ENCODE results near the gene PPP3CA.

The PPP3CA gene

DNA sequence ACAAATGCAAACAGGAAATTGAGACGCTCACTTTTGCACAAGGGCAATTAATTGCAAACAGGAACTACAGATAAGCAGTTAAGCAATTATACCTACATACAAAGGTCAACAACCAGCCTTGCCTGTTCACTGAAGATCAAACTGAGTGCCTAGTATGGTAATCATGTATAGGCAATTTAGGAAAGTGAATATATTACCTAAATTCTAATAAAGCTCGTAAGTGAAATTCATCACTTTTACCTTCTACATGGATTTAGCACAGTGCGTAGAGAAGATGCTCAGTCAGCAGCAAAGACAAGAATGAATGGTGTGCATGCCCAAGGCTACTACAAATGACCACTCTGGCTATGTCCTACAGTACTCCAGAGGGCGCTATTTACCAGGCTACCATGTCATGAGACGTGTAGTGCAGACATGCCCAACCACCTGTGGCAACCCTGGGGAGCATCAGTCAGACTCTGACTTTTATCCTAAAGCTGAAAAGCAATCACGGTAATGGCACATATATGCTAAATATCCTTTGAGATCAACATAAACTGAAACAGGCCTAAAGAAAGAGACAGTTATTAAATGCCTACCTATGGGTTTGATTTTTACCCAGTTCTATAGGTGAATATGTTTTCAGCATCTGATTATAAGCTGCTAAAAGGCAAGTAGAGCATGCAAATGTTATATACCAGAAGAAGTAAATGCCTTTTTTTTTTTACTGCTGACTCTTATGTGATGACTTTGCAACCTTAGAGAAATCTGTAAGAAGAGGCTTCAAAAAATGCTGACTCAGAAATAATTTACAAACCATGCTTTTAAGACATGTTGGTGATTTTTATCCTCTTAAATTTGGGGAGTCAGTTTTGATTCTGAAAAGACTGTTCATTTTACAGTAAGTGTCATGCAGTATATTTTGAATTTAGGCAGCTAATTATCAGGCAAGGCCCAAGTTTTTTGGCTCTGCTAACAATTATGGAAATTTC, 178.0 kb downstream of the PPP3CA start:
- peak; percentile 88 for DNase-seq

DNA sequence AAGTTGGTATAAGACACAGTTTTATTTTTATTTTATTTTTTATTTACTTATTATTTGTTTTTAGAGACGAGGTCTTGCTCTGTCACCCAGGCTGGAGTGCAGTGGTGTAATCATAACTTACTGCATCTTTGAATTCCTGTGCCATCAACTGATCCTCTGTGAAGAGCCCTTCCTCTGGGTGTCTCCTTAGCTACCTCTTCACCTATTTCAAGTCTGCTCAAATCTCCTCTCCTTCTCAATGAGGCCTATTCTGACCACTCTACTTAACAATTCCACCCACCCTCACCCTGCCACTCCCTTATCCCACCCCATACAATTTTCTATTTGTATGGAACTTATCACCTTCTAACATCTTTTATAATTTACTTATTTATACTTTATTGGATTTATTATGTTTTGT, 183.4 kb downstream of the PPP3CA start:
- DNase-seq = no peak

DNA sequence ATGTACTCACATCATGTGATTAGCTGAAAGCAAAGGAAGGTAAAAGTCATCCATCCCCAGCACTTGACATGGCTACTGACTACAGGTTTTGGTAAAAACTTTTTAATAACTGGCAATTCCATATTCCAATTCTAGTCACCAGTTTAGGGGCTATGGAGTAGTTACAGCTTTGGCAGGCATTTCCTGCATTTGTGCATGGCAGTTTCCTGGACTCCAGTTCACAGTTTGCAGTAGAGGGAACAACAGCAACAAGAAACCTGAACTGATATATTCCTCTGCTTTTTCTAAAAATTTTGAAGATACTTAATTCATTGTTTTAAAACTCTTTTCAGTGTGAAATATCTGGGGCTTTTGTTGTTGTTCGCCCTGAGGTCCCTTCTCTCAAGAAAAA, 184.3 kb downstream of the PPP3CA start:
- no peak for DNase-seq

DNA sequence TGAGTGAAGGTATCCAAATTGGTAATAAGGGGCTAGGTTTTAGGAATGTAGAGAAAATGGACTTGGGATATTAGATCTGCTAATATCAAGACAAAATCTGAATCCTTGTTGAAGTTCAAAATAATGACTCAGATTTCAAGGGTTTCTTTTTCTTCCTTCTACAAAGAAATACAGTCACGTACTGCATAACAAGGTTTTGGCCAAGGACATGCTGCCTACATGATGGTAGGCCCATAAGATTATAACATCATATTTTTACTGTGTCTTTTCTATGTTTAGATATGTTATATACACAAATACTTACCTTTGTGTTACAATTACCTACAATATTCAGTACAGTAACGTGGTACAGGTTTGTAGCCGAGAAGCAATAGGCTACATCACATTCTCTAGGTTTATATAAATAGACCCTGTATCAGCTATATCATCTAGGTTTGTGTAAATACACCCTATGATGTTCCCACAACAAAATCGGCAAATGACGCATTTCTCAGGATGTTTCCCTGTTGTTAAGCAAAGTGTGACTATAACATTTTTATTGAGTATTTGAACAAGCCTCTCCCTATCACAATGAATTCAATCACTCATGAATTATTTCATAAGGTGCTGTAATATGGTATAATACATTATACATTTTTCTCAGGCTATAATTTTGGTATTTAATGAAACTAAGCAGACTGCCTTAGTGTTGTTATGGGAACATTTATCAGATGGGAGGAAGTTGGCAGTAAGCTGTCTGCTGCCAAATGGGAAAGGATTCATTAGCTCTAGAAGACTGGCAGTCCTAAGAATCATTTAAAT, 186.3 kb downstream of the PPP3CA start:
- DNase-seq = no peak

DNA sequence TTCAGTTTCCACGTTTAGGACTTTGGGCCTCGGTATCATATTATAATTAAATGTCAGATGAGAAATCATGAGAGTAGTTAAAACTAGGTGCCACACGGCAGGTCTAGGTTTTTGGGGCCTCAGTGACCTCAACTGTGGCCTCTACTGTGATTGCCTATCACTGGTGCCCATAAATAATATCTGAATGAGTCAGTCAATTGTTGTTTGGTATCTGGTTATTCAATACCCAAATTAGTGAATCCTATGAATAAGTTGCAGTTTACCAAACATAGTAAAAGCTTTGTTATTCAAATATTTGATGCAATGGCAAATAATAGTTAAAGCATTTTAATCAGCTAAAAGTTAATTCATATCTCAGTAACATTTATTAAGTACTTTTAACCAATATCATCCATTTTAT, 188.8 kb downstream of the PPP3CA start:
- DNase-seq = no peak

DNA sequence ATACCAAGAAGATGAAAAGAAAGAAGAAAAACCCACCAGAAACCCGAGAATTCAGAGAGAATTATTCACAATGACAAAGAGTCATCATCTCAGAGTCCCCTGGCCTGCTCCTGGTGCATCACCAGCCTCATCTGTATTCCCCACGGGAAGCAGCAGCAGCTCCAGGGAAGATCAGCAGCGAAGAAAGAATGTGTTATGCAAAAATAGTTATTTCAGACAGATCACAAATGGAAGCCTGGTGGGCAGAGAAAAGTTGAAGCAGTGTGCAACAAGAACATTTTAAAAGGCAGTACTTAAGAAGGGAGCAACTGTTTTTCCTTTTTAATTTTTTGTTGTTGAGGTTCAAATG, 189.2 kb downstream of the PPP3CA start:
- DNase-seq = no peak

DNA sequence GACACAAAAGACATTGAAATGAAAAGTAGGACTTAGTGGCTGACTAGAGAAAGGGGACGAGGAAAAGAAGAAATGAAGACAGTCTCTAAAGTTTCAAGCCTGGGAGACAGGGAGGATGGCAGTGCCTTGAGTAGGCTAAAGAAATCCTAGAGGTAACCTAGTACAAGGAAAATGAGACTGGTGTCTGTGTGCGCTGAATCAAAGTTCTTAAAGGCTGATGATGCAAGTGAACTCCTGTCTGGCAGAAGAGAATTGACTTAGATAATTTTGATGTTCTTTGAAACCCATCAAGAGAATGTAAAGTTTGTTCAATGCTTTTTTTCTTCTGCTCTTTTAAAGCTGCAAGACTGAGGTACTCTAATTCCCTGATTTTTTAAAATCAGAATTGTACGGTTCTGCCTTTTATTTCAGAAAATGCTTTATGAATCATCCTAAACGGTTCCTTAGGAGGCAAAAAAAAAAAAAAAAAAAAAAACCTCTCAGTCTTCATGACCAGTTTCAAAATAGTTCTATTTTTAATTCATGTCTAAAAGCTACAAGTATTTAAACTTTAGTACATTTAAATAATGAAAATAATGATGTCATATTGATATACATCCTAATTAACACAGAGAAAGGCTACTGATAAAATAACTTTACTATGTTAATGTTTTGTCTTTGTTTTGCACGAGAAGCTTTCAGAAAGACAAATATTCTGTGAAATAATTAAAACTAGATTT, 189.8 kb downstream of the PPP3CA start:
- no peak for DNase-seq

DNA sequence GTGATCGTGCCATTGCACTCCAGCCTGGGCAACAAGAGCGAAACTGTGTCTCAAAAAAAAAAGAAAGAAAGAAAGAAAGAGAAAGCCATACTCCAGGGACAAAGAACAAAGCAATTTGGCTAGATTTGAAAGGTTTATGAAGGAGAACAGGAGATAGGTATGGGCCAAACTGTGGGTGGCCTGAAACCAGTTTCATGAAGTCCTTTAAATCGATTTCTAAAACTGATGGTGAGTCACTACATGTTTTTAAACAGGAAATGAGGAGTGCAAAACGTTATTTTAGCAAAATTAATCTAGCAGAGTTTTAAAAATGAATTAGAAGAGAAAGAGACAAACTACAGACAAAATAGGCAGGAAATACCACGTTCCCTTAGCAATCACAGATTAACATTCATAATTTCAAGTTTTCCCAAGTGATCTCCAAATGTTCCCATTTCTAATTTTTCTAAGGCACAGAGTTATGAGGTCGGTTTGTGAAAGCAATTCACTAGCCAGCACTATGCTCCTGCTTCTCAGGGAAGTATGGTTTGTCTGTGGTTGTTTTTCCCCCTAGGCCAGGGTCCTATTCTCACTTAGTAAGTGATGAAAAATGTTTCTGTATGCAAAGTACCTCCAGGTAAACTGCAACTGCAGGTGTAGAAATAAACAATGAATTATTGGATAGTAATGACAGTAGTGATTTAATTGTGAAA, 190.6 kb downstream of the PPP3CA start:
- DNase-seq = no peak

DNA sequence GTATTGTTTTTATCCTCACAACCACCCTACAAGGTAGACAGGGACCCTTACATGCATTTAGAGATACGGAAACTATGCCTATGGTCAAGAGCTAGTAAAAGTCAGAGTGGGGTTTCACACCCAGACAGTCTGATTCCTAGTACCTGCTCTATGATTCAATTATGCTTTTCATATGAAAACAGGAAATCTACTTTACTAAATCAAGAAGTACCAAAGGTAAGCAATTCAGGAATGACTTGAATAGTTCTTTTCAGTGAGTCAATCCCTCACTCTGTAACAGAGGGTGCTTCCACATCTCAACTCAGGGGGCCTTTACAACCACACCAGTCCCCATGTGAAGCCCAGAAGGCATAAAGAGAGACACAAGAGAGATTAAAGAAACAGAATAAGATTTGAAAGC, 191.4 kb downstream of the PPP3CA start:
- no peak for DNase-seq

DNA sequence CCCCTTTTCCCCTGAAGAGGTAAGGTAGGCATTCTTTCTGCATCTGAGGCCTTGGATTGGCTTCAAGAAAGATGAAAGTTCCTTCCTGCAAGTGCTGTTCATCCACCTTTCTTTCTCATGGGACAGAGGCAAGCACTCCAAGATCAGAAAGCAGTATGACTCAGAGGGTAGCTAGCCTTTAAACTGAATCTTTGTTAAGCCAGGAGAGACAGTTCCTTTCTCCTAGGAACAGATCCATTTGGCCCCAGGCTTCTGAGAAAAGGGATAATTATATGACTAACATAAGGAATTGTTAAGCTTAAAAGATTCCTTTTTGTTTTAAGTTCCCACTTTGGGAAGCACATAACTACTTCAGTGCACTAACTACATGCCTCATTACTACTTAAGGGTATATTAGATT, 192.0 kb downstream of the PPP3CA start:
- no peak for DNase-seq

DNA sequence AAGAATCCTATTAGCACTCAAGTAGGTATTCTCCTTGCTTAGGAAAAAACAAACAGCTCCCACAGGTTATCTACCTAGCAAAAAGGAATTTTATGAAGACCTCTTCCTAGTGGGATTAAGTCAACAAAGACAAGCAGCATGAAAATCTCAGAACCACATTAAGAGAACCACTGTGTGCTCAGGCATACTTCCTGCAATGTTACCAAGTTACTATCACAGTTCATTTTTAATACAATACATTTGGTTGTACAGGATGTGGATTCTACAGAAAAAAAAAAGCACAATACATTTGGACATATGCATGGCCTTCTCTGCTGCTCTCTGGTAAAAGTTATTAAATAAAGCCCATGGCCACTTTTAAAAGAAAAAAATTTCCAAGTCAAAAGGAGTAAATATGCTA, 193.7 kb downstream of the PPP3CA start:
- DNase-seq = no peak

DNA sequence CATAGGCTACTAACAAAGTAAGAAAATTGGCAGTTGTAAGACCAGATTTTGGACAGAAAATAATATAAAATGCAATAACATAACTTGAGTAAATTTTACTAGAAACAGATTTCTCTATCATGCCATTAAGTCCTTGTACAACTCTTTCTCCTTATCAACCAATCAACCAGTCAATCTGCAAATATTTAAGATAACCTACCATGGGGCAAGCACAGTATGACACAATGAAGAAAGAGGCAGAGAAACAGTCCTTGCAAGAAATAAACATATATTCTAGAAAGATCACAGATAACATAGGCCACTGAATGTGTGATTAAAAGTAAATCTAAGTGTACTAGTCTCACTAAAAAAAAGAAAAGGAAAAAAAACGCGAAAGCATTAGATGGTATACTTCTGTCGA, 194.8 kb downstream of the PPP3CA start:
- no peak for DNase-seq

DNA sequence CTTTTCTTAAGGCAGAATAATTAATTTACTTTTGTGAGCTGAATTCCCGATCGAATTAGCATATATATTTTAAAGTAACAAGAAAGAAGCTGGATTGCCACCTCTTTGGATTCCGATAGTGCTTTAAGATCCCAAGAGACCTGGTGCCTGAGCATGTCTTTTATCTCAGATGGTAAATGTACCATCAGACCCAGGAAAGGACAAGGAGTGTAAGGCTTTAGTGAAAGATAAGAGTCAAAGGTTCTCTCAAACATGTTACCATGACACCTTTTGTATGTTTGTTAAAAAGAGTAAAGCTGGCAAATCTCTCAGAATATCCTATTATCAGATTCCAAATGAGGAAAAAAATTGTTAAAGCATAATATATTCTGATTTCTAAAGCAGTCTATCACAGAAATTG, 198.8 kb downstream of the PPP3CA start:
- no peak for DNase-seq

DNA sequence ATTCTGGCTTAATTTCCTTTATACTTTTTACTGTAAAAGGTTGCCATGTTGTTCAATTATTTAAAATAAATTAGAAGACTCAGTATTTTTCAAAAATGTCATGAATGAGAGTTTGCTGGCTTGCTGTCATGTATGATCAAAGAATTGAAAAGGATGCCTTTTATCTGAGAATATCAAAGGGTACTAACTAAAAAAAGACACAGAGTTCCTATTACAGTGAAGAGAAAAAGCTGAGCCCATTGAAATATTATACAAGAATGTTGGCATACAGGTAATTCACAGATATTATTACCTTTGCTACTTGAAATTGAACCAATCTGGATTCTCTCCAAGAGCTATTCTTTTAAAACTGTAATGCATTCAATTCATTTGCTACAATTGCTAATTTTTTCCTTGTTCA, 200.0 kb downstream of the PPP3CA start:
- DNase-seq = no peak

DNA sequence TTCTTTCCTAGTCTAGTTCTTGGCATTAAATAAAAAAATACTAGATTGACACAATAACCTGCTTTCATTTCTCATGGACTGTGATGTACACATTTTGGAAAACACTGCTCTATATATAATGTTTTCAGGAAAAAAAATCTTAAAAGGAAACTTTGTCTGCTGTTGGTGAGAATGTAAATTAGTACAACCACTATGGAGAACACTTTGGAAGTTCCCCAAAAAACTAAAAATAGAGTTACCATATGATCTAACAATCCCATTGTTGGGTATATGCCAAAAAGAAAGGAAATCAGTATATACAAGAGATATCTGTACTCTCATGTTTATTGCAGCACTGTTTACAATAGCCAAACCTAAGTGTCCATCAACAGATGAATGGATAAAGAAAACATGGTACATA, 202.3 kb downstream of the PPP3CA start:
- DNase-seq = no peak

DNA sequence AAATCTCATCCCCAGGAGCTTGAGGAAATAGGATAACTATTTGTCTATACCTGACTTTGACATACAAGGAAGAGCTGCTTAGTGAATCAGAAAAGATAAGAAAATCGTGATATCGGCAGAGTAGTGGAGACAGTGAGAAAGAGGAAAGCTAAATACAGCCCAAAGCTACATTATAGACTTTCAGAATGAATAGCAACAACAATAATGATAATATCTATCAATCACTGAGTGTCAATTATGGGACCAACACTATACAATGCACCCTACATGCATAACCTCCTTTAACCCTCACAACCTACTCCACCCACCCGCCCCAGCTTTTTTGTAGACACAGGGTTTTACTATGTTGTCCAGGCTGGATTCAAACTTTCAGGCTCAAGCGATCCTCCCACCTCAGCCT, 205.1 kb downstream of the PPP3CA start:
- DNase-seq = no peak

DNA sequence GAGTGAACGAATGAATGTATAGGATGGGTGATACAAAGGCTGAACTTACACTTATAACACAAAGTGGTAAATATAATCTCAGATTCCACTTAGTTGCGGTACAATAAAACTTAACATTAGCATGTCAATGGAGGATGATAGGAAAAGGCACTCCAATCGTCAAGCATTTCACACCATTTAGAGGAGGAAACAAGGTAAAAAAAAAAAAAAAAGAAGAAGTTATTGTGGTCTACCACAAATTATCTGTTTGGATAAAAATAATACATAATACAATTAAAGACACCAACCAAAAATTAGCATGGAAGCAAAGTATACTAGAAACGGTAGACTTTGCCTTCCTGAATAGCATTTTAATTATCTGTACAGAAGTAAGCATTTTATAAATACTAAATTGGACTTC, 205.5 kb downstream of the PPP3CA start:
- DNase-seq = no peak

DNA sequence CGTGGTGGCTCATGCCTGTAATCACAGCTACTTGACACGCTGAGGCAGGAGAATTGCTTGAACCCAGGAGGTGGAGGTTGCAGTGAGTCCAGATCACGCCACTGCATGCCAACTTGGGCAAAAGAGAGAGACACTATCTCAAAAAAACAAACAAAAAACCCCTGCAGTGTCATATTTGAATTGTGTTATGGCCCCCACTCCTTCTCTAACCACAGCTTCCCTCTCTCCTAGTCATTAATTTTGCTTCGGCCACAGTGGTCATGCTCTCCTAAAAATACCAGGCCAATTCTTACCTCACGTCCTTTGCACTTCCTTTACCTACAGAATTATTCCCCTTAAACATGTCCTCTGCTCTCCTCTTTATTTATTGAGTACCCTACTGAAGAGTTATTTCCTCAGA, 206.1 kb downstream of the PPP3CA start:
- DNase-seq = no peak

DNA sequence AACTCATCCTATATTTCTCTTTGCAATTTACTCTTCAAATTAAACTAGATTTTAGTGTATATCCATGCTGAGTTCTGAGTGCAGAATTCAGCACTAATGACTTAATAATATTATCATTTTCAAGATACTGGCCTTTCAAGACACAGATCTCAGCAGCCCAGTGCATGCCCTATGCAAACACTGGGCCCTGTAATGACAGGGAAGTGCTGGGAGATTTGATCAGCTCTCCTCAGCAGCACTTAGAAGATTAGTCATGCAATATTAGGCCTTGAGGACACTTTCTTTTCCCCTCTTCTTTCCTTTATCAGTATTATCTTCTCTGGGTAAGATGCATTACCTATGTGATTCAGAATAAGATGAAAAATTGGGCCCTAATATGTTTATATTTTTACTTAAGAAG, 207.1 kb downstream of the PPP3CA start:
- peak; percentile 15 for DNase-seq

DNA sequence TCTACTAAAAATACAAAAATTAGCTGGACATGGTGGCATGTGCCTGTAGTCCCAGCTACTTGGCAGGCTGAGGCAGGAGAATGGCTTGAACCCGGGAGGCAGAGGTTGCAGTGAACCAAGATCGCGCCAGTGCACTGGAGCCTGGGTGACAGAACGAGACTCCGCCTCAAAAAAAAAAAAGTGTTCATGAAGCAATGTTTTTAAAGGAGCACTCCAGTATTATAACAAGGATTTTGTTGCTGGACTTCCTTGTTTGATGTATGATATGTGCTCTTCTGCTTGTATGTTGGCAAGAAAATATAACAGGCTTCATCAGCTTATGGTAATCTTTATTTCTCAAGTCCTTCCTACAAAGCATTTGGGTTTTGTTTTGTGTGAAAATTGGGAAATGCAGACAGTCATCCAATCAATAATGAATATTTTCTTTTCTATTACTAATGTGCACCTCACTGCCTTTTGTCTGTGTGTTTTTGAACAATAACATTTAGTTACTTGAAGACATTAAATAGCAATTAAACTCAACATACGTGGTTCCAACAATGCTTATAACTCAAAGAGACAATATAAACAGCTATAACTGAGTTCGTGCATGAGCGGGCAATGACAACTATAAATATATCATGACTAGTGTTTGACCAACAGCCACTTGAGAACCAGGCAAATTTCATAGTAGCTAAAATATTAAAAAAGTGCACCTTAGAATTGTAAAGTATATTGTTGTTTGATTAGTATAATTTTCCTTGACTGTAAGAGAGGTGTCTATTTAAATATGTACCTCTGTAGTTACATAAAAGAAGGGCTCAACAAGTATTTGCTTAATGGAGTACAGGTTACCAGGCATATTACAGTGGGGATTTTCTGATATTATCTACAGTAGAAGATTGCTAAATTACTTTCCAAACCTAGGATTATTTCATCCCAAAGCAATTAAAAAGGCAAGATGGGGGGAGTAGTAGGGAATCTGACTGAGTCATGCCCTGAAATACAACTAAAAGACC, 210.7 kb downstream of the PPP3CA start:
- DNase-seq = no peak

DNA sequence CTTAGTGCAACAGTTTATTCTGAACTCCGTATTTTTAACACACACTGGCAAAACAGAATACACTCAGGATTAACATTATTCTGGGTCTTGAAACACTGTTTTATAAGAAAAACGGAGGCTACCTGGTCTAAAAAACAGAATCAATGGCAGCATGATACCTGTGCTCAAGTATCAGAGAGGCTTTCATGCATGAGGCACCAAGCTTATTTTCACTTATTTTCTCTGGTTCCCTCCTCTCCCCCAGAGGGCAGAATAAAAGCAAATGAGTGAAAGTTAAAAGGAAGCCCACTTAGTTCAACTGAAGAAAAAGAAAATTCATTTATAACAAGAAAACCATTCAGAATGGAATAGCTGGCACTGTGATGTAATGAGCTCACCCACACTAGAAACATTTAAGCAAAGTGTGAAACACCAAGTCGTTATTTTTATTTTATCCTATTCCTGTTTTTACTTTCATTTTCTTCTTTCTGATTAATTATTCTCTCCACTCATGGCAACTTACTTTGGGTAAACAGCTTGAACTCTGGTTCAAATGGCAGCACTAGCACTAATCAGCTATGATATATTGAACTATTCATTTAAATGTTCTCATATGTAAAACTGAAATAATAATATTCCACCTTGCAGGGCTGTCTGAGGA, 211.8 kb downstream of the PPP3CA start:
- DNase-seq = no peak
